Lower leg skin (tissue), 4 donors: Measurements from ENCODE around the gene GRID2. TPM values are rescaled to one million over a fixed set of nuclear protein-coding genes. Genes with fewer than 3 reads are reported as not detected.

Source experiments
- DNase-seq, 2 donors: peaks; one replicate each; pipeline ENCODE4 v3.0.0-alpha.2; 2019; ENCODE audit warnings: low spot score in 2 of 2
- H3K4me3 ChIP-seq: fragments of 200-600 bp; sonication (generic); 2 replicates; pipeline ENCODE4 v1.5.1; 2017; ENCODE audit warnings: mild to moderate bottlenecking, low read depth; ENCODE audit not compliant: poor library complexity, severe bottlenecking
- CTCF ChIP-seq, 3 donors: fragments of 450-650 bp; IDR thresholded peaks; one replicate each; pipeline ENCODE4 v1.5.1; 2016; ENCODE audit warnings: antibody characterized with exemption in 3 of 3, mild to moderate bottlenecking in 3 of 3, moderate library complexity in 2 of 3
- POLR2A ChIP-seq, 2 donors: fragments of 450-650 bp; IDR thresholded peaks; one replicate each; pipeline ENCODE4 v1.6.1; 2016 to 2017; ENCODE audit warnings: antibody characterized with exemption in 2 of 2, mild to moderate bottlenecking in 1 of 2, moderate library complexity in 1 of 2
- WGBS, 2 donors: methylation state at CpG; one replicate each; pipeline ENCODE4 v1.1.5; 2018; 5-methylcytosine and 5-hydroxymethylcytosine counted together
- intact Hi-C: fragments of 100-400 bp; cut with DNase I; formaldehyde crosslinking; loops from one replicate; pipeline ENCODE4 v1.15.0; 2023; ENCODE audit warnings: low total_unique reads
- total RNA-seq, 4 donors: library from RNA; depleted of rRNA; stranded (reverse); fragments of >200 nt; gene quantifications; one replicate each; pipeline ENCODE4 v1.1.0, GENCODE V29; 2016

The GRID2 gene
- total RNA-seq, 4 donors from 2014 or later: not detected

- DNase-seq: no peak
- intact Hi-C loops: no loop called here
- TF ChIP-seq POLR2A (IDR thresholded peaks at IDR 0.05) (no peak), CTCF (IDR thresholded peaks at IDR 0.05) (no peak)
- H3K4me3 ChIP-seq: no peak overlapping the region
- 46 to 54% methylated on average over 1 of the region's 1 CpG for WGBS, 2 donors
Observed at GRCh38 chr4:92477298-92477697, 173.5 kb downstream of the GRID2 start.

- DNase-seq: no peak
- intact Hi-C loops: no loop called here
- 52 to 58% methylated on average over 3 of the region's 3 CpGs for WGBS, 2 donors
- no peak for TF ChIP-seq POLR2A (IDR thresholded peaks at IDR 0.05)
- TF ChIP-seq CTCF (IDR thresholded peaks at IDR 0.05): no peak
- no peak overlapping the region for H3K4me3 ChIP-seq
Observed at GRCh38 chr4:92483341-92483740, 179.6 kb downstream of the GRID2 start.

- 63 to 65% methylated on average over 1 of the region's 1 CpG for WGBS, 2 donors
- intact Hi-C loops: no loop called here
- TF ChIP-seq CTCF (IDR thresholded peaks at IDR 0.05): no peak
- no peak for TF ChIP-seq POLR2A (IDR thresholded peaks at IDR 0.05)
- no peak overlapping the region for H3K4me3 ChIP-seq
- no peak for DNase-seq
Observed at GRCh38 chr4:92488496-92488895, 184.7 kb downstream of the GRID2 start.

- TF ChIP-seq CTCF (IDR thresholded peaks at IDR 0.05) (no peak), POLR2A (IDR thresholded peaks at IDR 0.05) (no peak)
- no peak for DNase-seq
- intact Hi-C loops: no loop called here
- H3K4me3 ChIP-seq: no peak overlapping the region
- 60 to 75% methylated on average over 1 of the region's 1 CpG for WGBS, 2 donors
Observed at GRCh38 chr4:92497141-92497540, 193.4 kb downstream of the GRID2 start.

- no peak for DNase-seq
- 48 to 49% methylated on average over 2 of the region's 2 CpGs for WGBS, 2 donors
- TF ChIP-seq POLR2A (IDR thresholded peaks at IDR 0.05) (no peak), CTCF (IDR thresholded peaks at IDR 0.05) (no peak)
- intact Hi-C loops: no loop called here
- no peak overlapping the region for H3K4me3 ChIP-seq
Observed at GRCh38 chr4:92501456-92501855, 197.7 kb downstream of the GRID2 start.

- TF ChIP-seq POLR2A (IDR thresholded peaks at IDR 0.05) (no peak), CTCF (IDR thresholded peaks at IDR 0.05) (no peak)
- DNase-seq: no peak
- intact Hi-C loops: no loop called here
- no peak overlapping the region for H3K4me3 ChIP-seq
Observed at GRCh38 chr4:92506933-92507332, 203.2 kb downstream of the GRID2 start.
